HepG2 (cell line): ENCODE results near the gene PRKG1. TPM values are rescaled to one million over a fixed set of nuclear protein-coding genes. Genes with fewer than 3 reads are reported as not detected.
A peak's percentile ranks its signal among the peaks of the same experiment; 100 is the strongest.

ENCODE experiments used
- ATAC-seq: fragments of 200-7000 bp; cut with Tn5 transposase; 3 replicates; pipeline ENCODE4 v1.9.1; 2020; ENCODE audit warnings: mild to moderate bottlenecking, moderate library complexity
- BruUV-seq: library from RNA; stranded (reverse); fragments of 400-500 nt; replicated peaks from 2 replicates; lab custom pipeline; 2021; lab: Mats Ljungman, UMichigan
- CTCF ChIA-PET: fragments of 300-600 bp; formaldehyde crosslinking; extraction: SDS; loops from one replicate; lab custom pipeline; 2021; ENCODE audit warnings: low total read pairs, inconsistent platforms, low intra/inter-chr PET ratio; lab: Yijun Ruan, JAX
- POLR2A ChIA-PET: fragments of 350-600 bp; sonication (Branson Sonifier 250); formaldehyde crosslinking; loops from one replicate; lab custom pipeline; 2020; ENCODE audit warnings: antibody characterized with exemption, inconsistent platforms; lab: Yijun Ruan, JAX
- DNase-seq: peaks from one replicate; pipeline ENCODE4 v3.0.0-alpha.2; 2015; ENCODE audit warnings: low spot score
- FAIRE-seq: peaks from 3 replicates; lab custom pipeline; 2011; peaks lifted over from hg19 to GRCh38; lab: Jason Lieb, UNC
- H2AFZ ChIP-seq: one replicate; pipeline ENCODE4 v1.6.1; 2011; ENCODE audit warnings: low read length, inconsistent platforms
- H3K27ac ChIP-seq: fragments of 300-600 bp; 3 replicates; pipeline ENCODE4 v1.8.0; 2011; ENCODE audit warnings: mixed run types, mild to moderate bottlenecking, mixed read lengths, low read length, inconsistent platforms; ENCODE audit not compliant: insufficient read depth; ENCODE audit errors: extremely low read length
- H3K27me3 ChIP-seq, 2 experiments: fragments of 200-600 bp in 1 of 2; 2 replicates in 1 of 2; 3 replicates in 1 of 2; pipeline versions ENCODE4 v1.6.0 to v1.8.0; 2011; ENCODE audit warnings: low read length in 2 of 2, mild to moderate bottlenecking in 2 of 2, moderate library complexity in 2 of 2, inconsistent platforms in 1 of 2; ENCODE audit not compliant: insufficient read depth in 2 of 2, control insufficient read depth in 1 of 2
- H3K36me3 ChIP-seq, 2 experiments: fragments of 200-600 bp in 1 of 2; replicated peaks in 1 of 2; 2 replicates in 1 of 2; 3 replicates in 1 of 2; pipeline versions ENCODE4 v1.5.1 to v1.8.0; 2011; ENCODE audit warnings: low read length in 2 of 2, inconsistent platforms in 1 of 2; ENCODE audit not compliant: insufficient read depth in 2 of 2, control insufficient read depth in 1 of 2
- H3K4me1 ChIP-seq: 2 replicates; pipeline ENCODE4 v1.5.1; 2012; ENCODE audit warnings: low read length, inconsistent platforms; ENCODE audit not compliant: insufficient read depth
- H3K4me2 ChIP-seq: 2 replicates; pipeline ENCODE4 v1.6.0; 2011; ENCODE audit warnings: low read depth, low read length, inconsistent platforms
- H3K4me3 ChIP-seq, 3 experiments: fragments of 200-600 bp in 1 of 3; sonication (generic), shearing (Covaris generic) in 1 of 3; replicated peaks in 1 of 3; 2 replicates each; pipeline ENCODE4 v1.5.1; 2011 to 2016; ENCODE audit warnings: low read length in 3 of 3, inconsistent platforms in 2 of 3, low read depth in 2 of 3, mild to moderate bottlenecking in 2 of 3, control low read depth in 1 of 3, mixed read lengths in 1 of 3; ENCODE audit not compliant: insufficient read depth in 1 of 3
- H3K79me2 ChIP-seq: one replicate; pipeline ENCODE4 v1.6.1; 2011; ENCODE audit warnings: low read length, inconsistent platforms; ENCODE audit not compliant: insufficient read depth
- H3K9ac ChIP-seq: 2 replicates; pipeline ENCODE4 v1.6.0; 2011; ENCODE audit warnings: mild to moderate bottlenecking, low read depth, low read length, inconsistent platforms; ENCODE audit not compliant: insufficient read depth
- H3K9me3 ChIP-seq: 2 replicates; pipeline ENCODE4 v1.5.1; 2012; ENCODE audit warnings: mild to moderate bottlenecking, low read length
- H4K20me1 ChIP-seq: 2 replicates; pipeline ENCODE4 v1.6.0; 2011; ENCODE audit warnings: inconsistent platforms, mild to moderate bottlenecking, low read length, moderate library complexity; ENCODE audit not compliant: insufficient read depth
- CENPBD1 ChIP-seq: sonication (generic); formaldehyde crosslinking; IDR thresholded peaks from 2 replicates; pipeline ENCODE4 v1.8.0; 2022; ENCODE audit warnings: missing genetic modification reagents, low read depth, mild to moderate bottlenecking, borderline replicate concordance
- MAFF ChIP-seq: IDR thresholded peaks from 2 replicates; pipeline ENCODE4 v1.6.1; 2011; ENCODE audit warnings: low read depth, low read length, improper control_type of control experiment
- MAFK ChIP-seq, 2 experiments: IDR thresholded peaks in 1 of 2; conservative IDR thresholded peaks in 1 of 2; 2 replicates each; pipeline ENCODE4 v1.6.1; 2011; ENCODE audit warnings: improper control_type of control experiment in 2 of 2, low read length in 2 of 2
- SP1 ChIP-seq, 2 experiments: fragments of 450-650 bp in 1 of 2; sonication (generic) in 1 of 2; formaldehyde crosslinking in 1 of 2; IDR thresholded peaks; 2 replicates each; pipeline versions ENCODE4 v1.4.0 to v1.6.1; 2016 to 2020; ENCODE audit warnings: missing genetic modification reagents in 1 of 2
- ZNF282 ChIP-seq: fragments of 450-650 bp; IDR thresholded peaks from 2 replicates; pipeline ENCODE4 v1.6.1; 2018; ENCODE audit not compliant: partially characterized antibody
- ZNF7 ChIP-seq: IDR thresholded peaks from 2 replicates; pipeline ENCODE4 v1.6.1; 2016; ENCODE audit warnings: missing biosample characterization, missing genetic modification reagents
- WGBS: methylation state at CpG from one replicate; pipeline ENCODE4 v1.1.6; 2017; ENCODE audit warnings: low lambda C conversion rate; 5-methylcytosine and 5-hydroxymethylcytosine counted together
- in situ Hi-C: cut with HindIII; loops from 2 replicates; pipeline ENCODE4 v1.10.0; 2017; ENCODE audit warnings: low pct_unique_long_range_greater_than_20kb; ENCODE audit not compliant: extremely low pct_ligation_motif_present
- intact Hi-C: fragments of 100-400 bp; cut with micrococcal nuclease; formaldehyde crosslinking; loops from one replicate; pipeline ENCODE4 v1.10.0; 2022; ENCODE audit not compliant: unreplicated experiment
- polyA plus RNA-seq, 8 experiments: library from polyadenylated mRNA; depleted of rRNA in 3 of 8; stranded (reverse) in 7 of 8; unstranded in 1 of 8; fragments of >200 nt; fragmentation: Illumina TruSeq in 4 of 8; extraction: Trizol in 4 of 8; gene quantifications; 2 replicates each; pipeline versions ENCODE4 v1.2.1 to v1.2.3, GENCODE V29; 2011 to 2016; ENCODE audit warnings: low read depth in 4 of 8, missing spikeins in 1 of 8, mixed read lengths in 1 of 8; ENCODE audit not compliant: insufficient read depth in 1 of 8
- total RNA-seq, 5 experiments: library from RNA; depleted of rRNA; stranded (reverse); fragments of >200 nt; fragmentation: Illumina TruSeq; extraction: Trizol; gene quantifications; 2 replicates each; pipeline ENCODE4 v1.2.3, GENCODE V29; 2016; ENCODE audit warnings: low read depth in 1 of 5

PRKG1 gene
- total and polyA plus RNA-seq, 2 of the 13 experiments (the other 11 are each of a cell fraction or from before 2014, with no cell fraction given): 0.01 TPM; not detected in 1

- no peak overlapping the region for H3K4me2 ChIP-seq
- no peaks in the 10 kb centered on the region for H3K36me3 ChIP-seq
- DNase-seq: no peak
- no peak for ATAC-seq
- intact Hi-C loops (loop anchor here (5.0 kb wide), 1 partner anchor 952 kb away; no protein-coding TSS in a partner anchor), in situ Hi-C loops (loop anchor here (10.0 to 25.0 kb wide), 2 partner anchors 580 to 902 kb away; partner anchors contain the start of gene PRKG1)
- H2AFZ ChIP-seq: no peak overlapping the region
- H3K27ac ChIP-seq: no peak overlapping the region
- H3K79me2 ChIP-seq: no peaks in the 10 kb centered on the region
- TF ChIP-seq SP1 (IDR thresholded peaks at IDR 0.05) (no peak), SP1 (CRISPR knock-in tag; IDR thresholded peaks at IDR 0.05) (no peak), ZNF282 (no peak), CENPBD1 (CRISPR knock-in tag) (no peak)
- H3K4me1 ChIP-seq: no peaks in the 10 kb centered on the region
- 0% methylated on average over 2 of the region's 2 CpGs for WGBS
- H3K9ac ChIP-seq: no peak overlapping the region
- H3K9me3 ChIP-seq: no peaks in the 10 kb centered on the region
- no peak overlapping the region for H3K4me3 ChIP-seq
- FAIRE-seq: no peak
- POLR2A ChIA-PET: no interaction called here
- H3K27me3 ChIP-seq: no peaks in the 10 kb centered on the region; a peak in 1 of 5 replicates
- no peaks in the 10 kb centered on the region for H4K20me1 ChIP-seq
- no TSS peak for BruUV-seq
- CTCF ChIA-PET: no interaction called here
These were observed 890.3 kb downstream of the PRKG1 start for GRCh38 chr10:51964630-51965029.

- Histone ChIP-seq H3K4me1 (no peaks in the 10 kb centered on the region), H3K9me3 (no peaks in the 10 kb centered on the region), H3K27ac (no peak overlapping the region), H4K20me1 (no peaks in the 10 kb centered on the region), H3K79me2 (no peaks in the 10 kb centered on the region), H3K36me3 (no peaks in the 10 kb centered on the region), H3K4me3 (no peak overlapping the region), H3K27me3 (no peaks in the 10 kb centered on the region; a peak in 1 of 5 replicates), H3K9ac (no peak overlapping the region), H3K4me2 (no peak overlapping the region), H2AFZ (no peak overlapping the region)
- in situ Hi-C loops: loop anchor here (10.0 to 25.0 kb wide), 2 partner anchors 581 to 903 kb away; partner anchors contain the start of gene PRKG1
- no peak for DNase-seq
- ChIA-PET POLR2A (no interaction called here), CTCF (no interaction called here)
- no peak for FAIRE-seq
- TF ChIP-seq ZNF7 (CRISPR knock-in tag) (no peak), MAFK (conservative IDR thresholded peaks at IDR 0.05 in 1 of 2, IDR thresholded peaks at IDR 0.05 in 1 of 2; ENCODE audit: low read length in 2 of 2) (peak; percentile 41 to 67; a peak in 3 of 4 replicates), MAFF (peak; percentile 51)
- ATAC-seq: no peak
- intact Hi-C loops: no loop called here
- BruUV-seq: no TSS peak
These were observed 891.2 kb downstream of the PRKG1 start for GRCh38 chr10:51965451-51965850.
